Right lobe of liver (tissue), 4 donors: ENCODE data around the gene ACIN1.

ENCODE experiments used
- CTCF ChIP-seq, 4 donors: fragments of 200-600 bp in 3 of 4; fragments of 450-650 bp in 1 of 4; IDR thresholded peaks; one replicate each; pipeline versions ENCODE4 v1.5.1 to v1.8.0; 2016 to 2022; ENCODE audit warnings: antibody characterized with exemption in 4 of 4, mild to moderate bottlenecking in 2 of 4
- POLR2A ChIP-seq: fragments of 450-650 bp; IDR thresholded peaks from one replicate; pipeline ENCODE4 v1.6.1; 2017; ENCODE audit warnings: antibody characterized with exemption, mild to moderate bottlenecking
- donor health status: DM: no; HTN: no; CAD: no.
- donor health status: DM: no; HTN: no; CAD: no.
- donor health status: DM: no; HTN: yes; CAD: no.

- no peak for TF ChIP-seq CTCF (IDR thresholded peaks at IDR 0.05)
- TF ChIP-seq POLR2A: no peak
These were observed 32.9 kb upstream of the ACIN1 start for GRCh38 chr14:23127861-23128260.
